Fibroblast of skin of left biceps (primary cell): Measurements from ENCODE around the gene TEK.
"Not testable (repeated sequence)": the region's sequence is repeated elsewhere in the genome, so short reads cannot be mapped to it uniquely, and the experiment has no call there.

ENCODE experiments used
- DNase-seq, 2 experiments: peaks; one replicate each; pipeline ENCODE4 v3.0.0-alpha.2; 2013; ENCODE audit warnings: low read depth in 2 of 2

The TEK gene

DNA sequence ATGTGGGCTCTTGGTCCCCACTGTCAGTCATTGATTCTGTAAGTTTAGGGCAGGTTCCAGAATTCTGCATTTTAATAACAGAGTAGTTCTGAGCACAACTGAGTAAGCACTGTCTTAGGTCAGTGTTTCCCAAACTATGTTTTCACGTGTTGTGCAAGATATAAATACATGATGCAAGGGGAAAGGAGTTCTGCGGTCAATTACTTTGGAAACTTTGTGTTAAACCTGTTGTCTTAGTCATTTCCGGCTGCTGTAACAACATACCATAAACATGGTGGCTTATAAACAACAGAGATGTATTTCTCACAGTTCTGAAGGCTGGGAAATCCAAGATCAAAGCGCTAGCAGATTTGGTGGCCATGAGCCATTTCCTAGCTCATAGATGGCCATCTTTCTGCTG is 118.2 kb downstream of the TEK start:
- DNase-seq: no peak

- DNase-seq: not testable (repeated sequence)
Observed at GRCh38 chr9:27239648-27240047, 130.6 kb downstream of the TEK start.

GRCh38 chr9:27247756-27248155 is 138.7 kb downstream of the TEK start:
- DNase-seq: no peak

- no peak for DNase-seq
Observed at GRCh38 chr9:27248702-27249101, 139.7 kb downstream of the TEK start.

DNA sequence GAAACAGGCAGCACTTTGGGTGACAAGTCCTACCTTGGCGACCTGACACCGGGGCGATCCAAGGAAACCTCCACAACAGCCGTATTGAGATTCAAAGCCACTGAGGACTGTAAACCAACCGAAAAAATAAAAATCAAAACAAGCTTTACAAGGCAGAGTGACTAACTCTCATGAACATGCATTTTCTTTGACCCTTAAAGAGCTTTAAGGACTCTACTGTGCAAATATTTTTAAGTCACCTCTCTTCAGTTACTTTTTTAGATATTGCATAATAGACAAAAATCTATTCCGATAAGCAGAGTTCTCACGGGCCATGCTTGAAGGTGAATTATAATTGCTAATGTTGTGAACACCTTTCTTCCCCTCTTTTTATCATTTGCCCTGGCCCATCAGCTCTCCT is 149.6 kb downstream of the TEK start:
- no peak for DNase-seq

GRCh38 chr9:27260789-27261516 is 151.9 kb downstream of the TEK start:
- DNase-seq: no peak

- no peak for DNase-seq
Observed at GRCh38 chr9:27261517-27262211, 152.6 kb downstream of the TEK start.

DNA sequence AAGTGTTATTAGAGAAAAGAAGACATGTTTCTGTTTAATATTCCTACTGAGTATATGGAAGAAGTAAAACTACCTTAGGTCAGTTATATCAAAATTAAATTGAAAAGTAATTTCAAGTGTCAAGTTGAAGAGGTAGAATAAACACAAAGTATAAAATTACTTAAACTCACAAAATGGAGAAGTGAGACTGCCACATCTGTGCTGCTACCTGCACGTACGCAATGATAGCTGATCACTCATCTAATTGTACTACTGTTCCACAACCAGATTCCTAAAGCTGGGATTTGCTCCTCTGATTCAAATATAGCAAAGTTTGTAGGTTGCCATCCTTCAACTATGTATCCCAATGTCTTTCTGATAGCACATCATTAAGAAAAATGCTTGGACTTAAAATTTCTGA is 163.1 kb downstream of the TEK start:
- DNase-seq: no peak

DNA sequence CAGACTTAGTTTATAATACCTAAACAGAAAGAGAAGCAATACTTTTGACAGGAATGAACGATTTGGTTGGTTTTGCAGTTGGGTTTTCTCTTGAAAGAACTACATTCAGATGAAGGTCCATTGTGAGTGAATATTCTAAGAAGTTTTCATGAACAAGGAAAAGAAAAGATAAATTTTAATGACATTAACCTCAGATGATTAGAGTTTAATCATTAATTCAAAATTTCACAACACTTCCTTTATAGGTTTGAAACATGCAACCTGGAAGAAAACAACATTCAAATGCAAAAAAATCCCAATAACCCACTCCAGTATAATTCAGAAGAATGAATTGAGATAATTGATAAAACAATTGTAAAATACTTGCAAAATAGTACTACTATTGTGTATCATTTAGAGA is 164.2 kb downstream of the TEK start:
- DNase-seq: no peak

DNA sequence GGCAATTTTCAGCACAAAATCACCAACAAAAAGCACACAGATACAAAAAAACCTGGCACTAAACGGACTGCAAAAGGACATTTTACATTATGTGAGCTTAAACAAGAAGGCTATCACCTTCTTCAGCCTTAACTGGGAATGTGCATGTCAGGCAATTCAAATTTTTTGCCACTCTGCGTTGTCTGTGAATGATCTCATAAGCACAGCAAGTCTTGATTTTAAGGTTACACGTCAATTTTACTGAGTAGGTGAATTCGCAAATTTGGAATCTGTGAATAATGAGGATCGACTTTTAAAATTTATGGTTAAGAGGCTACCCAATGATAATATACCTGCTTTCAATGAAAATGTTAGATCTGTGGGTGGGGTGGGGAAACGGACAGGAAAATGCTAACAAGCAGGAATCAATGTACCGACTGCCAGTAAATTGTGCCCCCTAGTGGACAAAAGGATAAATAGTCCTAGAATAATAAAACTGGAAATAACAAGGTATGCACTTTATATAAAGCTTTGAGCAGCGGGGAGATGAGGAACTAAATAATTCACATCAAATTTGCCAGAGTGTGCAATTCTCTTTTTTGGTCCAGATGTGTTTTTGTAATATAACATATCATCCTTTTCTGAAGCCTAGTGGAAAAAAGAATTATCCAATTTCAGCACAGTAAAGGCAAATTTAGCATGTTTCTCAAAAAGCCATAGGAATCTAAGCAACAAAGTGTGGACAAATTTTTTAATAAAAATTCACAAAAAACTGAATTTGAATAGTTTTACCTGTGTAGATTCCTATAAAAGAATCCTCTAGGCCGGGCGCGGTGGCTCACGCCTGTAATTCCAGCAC is 167.4 kb downstream of the TEK start:
- peak; percentile 13 to 19 for DNase-seq

DNA sequence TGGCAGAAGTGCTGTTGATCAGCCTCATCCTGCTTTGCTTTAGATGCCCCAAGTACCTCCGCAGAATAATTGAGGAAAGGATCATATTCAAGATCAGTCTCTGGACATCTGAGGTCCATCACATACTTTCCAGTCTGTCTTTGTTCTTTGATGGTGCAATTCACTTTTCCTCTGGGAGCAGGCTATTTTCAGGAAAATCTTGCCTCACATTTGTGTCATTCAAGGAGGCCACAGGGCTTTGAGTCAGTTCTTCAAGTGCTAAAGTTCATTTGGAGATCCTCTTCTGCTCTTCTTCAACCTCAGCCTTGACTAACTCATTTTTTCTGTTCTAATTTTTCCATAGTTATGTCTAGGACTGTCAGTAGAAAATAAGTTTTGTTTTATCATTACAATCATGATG is 169.3 kb downstream of the TEK start:
- DNase-seq: no peak

DNA sequence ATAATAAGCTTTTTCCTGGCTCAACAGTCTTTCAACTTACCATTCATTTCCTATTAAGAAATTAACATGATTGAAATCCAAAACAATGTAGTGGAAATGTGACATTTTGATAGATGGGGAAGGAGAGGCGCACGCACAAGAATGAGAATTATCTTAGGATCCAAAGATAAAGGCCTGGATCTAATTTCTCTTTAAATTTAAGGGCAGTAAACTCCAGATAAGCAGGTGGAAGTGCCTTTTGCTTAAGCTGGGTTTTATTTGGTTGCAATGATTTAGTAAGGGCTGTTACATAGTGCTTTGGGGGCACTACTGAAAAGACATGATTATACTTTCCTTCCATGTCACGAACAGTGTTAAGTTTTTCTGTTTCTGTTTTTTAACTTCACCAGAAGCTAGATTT is 170.6 kb downstream of the TEK start:
- no peak for DNase-seq
